ENCODE results near the gene IPO4. TPM values are rescaled to one million over a fixed set of nuclear protein-coding genes. Genes with fewer than 3 reads are reported as not detected.
A peak's percentile ranks its signal among the peaks of the same experiment; 100 is the strongest.

Gene IPO4
- total RNA-seq, 1 donor from 2014 or later: 41.5 TPM

DNA sequence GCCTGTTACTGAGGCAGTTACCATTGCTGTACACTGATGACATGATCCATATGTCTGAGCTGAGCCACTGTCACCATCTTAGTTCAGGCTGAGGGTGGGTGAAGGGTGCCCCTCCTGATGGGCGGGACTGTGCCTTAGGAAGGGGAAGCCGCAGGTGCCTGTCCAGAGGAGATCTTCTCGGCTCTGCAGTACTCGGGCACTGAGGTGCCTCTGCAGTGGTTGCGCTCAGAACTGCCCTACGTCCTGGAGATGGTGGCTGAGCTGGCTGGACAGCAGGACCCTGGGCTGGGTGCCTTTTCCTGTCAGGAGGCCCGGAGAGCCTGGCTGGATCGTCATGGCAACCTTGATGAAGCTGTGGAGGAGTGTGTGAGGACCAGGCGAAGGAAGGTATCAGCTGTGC is 37.6 kb downstream of the IPO4 start:
- DNase-seq (ENCODE audit: extremely low read depth, low read depth, low spot score): no peak

DNA sequence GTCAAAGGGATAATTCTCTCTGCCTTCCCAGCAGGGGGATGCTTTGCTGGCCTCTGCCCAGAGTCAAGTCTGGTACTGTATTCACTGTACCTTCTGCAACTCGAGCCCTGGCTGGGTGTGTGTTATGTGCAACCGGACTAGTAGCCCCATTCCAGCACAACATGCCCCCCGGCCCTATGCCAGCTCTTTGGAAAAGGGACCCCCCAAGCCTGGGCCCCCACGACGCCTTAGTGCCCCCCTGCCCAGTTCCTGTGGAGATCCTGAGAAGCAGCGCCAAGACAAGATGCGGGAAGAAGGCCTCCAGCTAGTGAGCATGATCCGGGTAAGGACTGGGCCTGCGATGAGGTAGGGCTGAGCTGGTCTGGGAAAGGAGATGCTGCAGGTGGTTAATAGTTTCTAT is 38.0 kb downstream of the IPO4 start:
- DNase-seq (ENCODE audit: extremely low read depth, low read depth, low spot score): no peak

DNA sequence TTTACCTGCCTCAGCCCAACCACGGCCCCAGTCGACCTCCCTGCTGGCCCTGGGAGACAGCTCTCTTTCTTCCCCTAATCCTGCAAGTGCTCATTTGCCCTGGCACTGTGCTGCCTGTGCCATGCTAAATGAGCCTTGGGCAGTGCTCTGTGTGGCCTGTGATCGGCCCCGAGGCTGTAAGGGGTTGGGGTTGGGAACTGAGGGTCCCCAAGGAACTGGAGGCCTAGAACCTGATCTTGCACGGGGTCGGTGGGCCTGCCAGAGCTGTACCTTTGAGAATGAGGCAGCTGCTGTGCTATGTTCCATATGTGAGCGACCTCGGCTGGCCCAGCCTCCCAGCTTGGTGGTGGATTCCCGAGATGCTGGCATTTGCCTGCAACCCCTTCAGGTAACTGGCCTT is 38.6 kb downstream of the IPO4 start:
- no peak for DNase-seq (ENCODE audit: extremely low read depth, low read depth, low spot score)

GRCh38 chr14:24149302-24149969 is 39.2 kb downstream of the IPO4 start:
- DNase-seq (ENCODE audit: extremely low read depth, low read depth, low spot score): no peak

DNA sequence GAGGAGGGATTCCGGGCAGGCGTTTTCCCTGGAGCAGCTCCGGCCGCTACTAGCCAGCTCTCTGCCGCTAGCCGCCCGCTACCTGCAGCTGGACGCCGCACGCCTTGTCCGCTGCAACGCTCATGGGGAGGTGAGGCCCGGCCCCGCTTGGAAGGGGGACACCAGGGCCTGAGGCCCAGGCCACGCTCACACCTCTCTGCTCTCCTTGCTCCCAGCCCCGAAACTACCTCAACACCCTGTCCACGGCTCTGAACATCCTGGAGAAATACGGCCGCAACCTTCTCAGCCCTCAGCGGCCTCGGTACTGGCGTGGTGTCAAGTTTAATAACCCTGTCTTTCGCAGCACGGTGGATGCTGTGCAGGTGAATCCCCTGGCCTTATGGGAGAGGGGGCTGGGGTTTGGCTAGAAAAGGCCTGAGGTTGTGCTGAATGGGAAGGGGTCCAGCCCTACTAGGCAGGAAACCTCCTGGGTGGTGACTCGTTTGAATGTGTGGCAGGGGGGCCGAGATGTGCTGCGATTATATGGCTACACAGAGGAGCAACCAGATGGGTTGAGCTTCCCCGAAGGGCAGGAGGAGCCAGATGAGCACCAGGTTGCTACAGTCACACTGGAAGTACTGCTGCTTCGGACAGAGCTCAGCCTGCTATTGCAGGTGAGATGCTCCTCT is 40.7 kb downstream of the IPO4 start:
- no peak for DNase-seq (ENCODE audit: extremely low read depth, low read depth, low spot score)

DNA sequence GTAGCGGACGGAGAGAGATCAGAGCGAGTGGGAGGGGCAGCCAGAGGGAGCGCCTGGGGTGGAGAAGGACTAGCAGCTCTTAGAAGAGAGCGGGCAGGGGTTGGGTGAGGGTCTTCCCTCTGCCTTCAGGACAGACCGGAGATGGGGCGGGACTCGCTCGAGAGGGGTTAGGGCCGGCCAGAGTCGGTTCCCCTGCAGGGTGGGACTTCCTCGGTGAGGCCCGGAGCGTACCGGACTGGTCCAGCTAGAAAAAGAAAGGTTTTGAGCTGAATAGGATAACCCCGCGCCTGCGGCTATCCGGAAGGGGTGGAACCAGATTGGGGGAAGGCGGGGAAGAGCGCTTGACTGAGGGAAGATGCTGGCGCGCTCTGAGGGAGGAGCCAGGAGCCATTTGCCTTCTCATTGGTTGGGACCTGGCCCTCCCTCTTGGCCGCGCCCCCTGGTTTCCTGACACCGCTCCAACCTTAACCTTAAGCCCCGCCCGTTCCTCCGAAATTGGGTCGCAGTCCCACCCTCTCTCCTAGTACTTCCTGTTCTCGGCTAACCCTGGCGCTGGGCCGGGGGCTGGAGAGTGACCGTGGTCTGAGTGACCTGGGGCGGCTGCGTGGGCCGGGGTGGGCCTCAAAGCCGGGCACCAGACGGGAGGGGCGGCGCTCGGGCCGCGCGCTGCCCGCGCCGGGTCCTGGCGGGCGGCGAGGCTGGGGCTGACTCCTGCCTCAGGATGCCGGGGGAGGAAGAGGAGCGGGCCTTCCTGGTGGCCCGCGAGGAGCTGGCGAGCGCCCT is 41.4 kb downstream of the IPO4 start, which contains the start of gene RNF31:
RNF31 (plus strand) TSS at position 521 of the 783 bp plus-strand sequence; CDS start at position 722, 201 bp downstream.
- peak; percentile 71 for DNase-seq (ENCODE audit: extremely low read depth, low read depth, low spot score)

- peak; percentile 65 for DNase-seq (ENCODE audit: extremely low read depth, low read depth, low spot score)
Measured at GRCh38 chr14:24146453-24146977, 42.1 kb downstream of the IPO4 start, which contains the start of gene PSME2. TSS of gene PSME2 (minus strand) at chr14:24146610. CDS start at chr14:24146581, 29 bp downstream.

DNA sequence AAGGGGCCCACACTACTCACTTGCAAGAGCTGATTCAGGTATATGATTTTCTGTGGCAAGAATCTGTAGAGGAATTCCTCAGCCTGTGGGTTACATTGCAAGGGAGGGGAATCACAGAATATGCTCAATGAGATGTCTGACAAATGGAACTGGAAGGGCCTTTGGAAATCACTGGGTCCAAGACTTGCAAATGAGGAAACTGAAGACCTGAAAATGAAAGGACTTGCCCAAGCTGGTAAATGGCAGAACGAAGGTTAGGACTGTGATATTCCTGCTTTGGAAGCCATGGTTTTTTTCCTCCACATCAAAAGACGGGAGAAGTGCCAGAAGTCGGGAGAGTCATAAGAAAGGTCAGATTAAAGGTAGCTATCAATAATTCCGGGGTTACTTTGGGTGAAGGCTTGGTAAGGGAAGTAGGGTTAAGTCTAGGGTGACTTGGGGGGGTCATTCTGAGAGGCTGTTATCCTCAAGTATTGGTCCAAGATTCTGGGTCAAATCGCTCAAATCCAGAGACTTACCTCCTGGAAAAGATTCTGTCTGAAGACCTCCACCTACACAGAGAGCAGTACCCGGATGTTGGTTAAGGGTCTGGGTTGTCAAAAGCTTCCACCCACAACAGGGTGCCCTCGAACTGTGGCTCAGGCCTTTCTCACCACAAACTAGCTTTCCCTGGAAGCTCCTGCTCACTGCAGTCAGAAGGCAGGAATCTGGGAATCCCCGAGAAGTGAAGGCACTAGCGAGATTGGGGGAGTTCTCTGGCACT is 42.7 kb downstream of the IPO4 start:
- peak; percentile 16 for DNase-seq (ENCODE audit: extremely low read depth, low read depth, low spot score)

DNA sequence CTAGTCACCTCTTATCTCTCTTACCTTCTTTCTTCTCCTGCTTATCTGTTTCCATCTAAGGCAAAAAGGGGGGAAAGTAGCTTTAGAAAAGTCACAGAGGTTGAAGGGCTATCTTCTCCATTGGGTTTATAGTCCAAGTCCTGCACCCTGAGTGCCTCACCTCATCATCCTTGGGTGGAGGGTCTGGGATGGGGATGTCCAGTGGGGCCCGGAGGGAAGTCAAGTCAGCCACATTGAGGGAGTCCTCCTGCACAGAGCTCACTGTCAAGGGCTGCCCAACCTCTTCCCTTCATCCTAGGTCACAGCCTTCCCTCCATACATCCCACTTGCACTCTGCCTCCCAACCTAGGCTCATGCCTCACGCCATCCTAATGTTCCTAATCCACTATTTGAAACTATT is 43.4 kb downstream of the IPO4 start:
- DNase-seq (ENCODE audit: extremely low read depth, low read depth, low spot score): no peak

- no peak for DNase-seq (ENCODE audit: extremely low read depth, low read depth, low spot score)
Measured at GRCh38 chr14:24144451-24144850, 44.2 kb downstream of the IPO4 start.

DNA sequence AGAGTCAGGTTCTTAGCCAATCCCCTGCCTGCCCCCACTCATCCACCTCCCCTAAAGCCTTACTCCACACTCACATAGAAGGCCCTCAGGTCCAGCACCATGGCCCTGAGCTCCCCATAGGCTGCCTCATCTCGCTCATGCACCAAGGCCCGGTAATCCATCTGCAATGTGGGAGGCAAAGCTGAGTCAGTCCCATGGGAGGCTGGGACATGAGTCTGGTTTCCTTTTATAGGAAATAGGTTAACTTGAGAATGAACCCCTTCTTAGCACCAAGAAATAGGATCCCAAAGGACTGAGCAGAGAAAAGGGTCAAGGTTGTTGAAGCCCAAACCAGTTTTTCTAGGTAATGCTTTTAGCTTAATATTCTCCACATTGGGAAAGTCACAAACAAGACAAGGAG is 45.1 kb downstream of the IPO4 start:
- no peak for DNase-seq (ENCODE audit: extremely low read depth, low read depth, low spot score)

GRCh38 chr14:24141097-24141880 is 47.3 kb downstream of the IPO4 start, which contains the start of gene EMC9:
TSS of gene EMC9 (minus strand) at chr14:24141591. CDS start at chr14:24141304, 287 bp downstream.
- DNase-seq (ENCODE audit: extremely low read depth, low read depth, low spot score): peak; percentile 90

DNA sequence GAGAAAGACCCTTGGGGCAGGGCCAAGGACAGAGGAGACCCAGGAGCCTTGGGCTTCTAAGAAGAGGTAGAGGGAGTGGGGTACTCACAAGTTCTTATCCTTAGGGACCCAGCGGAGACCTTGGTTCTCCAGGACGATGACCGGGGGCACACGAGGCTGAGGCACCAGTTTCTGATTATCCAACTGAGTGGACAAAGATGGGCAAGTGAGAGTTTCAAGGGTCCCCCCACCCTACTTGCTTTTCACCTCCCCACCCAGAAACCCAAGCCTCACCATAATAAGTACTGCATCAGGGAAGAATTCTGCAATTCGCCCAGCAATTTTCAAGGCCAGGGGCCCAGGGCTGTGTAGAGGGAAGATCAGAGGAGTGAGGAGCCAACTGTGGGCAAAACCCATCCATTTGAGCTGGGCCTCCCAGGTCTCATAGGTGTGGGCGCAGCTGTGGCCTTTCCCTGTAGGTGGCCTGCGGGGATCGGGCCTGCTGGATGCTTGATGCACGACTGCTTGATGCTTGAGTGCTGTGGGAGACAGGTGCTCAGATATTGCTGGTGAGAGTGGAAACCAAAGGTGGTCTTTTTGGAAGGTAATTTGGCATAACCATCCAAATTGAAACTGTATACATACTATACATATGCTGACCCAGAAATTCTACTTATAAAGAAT is 49.2 kb downstream of the IPO4 start:
- DNase-seq (ENCODE audit: extremely low read depth, low read depth, low spot score): no peak

DNA sequence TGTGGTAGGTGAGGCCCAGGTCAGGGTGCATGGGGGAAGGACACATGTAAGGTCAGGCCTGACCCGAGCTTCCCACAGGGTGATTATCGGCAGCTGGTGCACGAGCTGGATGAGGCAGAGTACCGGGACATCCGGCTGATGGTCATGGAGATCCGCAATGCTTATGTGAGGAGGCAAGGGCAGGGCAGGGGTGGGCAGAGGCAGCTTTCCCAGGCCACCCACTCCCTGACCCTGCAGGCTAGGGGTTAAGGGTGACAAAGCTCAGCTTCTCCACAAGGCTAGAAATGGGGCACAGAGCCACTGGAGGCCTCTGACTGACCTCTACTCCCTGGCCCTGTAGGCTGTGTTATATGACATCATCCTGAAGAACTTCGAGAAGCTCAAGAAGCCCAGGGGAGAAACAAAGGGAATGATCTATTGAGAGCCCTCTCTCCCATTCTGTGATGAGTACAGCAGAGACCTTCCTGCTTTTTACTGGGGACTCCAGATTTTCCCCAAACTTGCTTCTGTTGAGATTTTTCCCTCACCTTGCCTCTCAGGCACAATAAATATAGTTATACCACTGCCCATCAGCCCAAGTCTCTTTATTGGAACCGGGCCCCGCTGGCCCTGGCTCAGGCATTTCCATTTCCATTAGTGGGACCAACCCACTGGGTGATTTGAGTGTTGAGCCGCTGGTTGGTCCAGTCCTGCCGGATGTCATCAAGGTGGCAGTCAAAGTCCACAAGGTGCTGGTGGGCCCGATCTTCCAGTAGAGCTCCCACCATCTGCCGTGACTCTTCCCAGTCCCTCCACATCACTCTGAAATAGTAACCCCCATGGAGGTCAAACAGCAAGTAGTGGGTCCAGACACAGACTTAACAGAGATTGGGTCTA is 50.0 kb downstream of the IPO4 start:
- no peak for DNase-seq (ENCODE audit: extremely low read depth, low read depth, low spot score)

DNA sequence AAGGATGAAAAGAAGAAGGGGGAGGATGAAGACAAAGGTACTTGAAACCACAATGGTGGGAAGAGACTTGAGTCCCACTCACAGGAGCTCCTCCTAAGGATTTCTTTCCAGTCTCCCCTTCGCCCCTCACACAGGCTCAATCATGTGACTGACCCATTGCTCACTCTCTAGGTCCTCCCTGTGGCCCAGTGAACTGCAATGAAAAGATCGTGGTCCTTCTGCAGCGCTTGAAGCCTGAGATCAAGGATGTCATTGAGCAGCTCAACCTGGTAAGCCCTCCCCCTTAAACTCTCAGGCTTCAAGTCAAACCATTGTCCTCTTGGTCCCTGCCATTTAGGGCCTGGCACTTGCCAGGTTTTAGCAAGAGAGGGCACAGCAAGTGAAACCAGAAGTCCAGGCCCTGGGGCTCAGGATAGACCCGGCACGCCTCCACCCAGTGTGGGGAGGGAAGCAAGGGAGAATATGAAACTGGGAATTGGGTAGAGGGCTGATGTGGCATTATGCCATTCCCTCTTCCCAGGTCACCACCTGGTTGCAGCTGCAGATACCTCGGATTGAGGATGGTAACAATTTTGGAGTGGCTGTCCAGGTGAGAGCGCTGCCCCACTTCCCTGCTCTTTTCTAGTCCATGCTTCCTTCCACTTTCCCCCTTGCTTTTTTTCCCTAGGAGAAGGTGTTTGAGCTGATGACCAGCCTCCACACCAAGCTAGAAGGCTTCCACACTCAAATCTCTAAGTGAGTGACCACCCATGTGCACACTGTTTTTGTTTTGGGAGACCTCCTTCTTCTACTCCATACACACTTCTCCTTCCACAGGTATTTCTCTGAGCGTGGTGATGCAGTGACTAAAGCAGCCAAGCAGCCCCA is 50.9 kb downstream of the IPO4 start:
- no peak for DNase-seq (ENCODE audit: extremely low read depth, low read depth, low spot score)

DNA sequence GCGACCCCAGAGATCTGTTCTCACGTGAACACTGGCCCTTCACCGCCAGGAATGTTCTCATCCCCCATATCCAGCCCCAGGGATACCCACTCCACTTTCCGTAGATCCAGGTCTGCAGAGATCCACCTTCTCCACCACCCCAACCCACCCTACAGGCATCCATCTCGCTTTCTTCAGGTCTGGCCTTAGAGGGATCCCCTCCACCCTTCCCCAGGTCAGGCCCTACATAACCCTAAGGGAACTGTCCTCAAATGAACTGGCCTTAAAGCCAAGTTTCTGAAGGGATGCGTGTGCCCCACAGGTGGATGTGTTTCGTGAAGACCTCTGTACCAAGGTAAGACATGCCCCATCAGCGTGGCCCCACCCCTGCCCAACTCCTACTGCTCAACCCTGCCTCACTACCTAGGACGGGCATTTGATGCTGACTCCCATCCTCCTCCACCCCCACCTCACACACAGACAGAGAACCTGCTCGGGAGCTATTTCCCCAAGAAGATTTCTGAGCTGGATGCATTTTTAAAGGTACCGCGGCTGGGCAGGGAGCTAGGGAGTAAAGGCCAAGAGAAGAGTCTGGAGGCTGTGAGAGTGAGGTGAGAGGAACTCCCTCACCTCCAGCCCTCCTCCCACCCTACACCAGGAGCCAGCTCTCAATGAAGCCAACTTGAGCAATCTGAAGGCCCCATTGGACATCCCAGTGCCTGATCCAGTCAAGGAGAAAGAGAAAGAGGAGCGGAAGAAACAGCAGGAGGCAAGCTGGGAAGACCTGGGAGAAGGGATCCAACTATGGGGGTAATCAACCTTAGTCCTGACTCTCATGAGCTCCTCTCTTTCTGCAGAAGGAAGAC is 51.7 kb downstream of the IPO4 start:
- DNase-seq (ENCODE audit: extremely low read depth, low read depth, low spot score): no peak
